HEK293 (cell line): ENCODE measurements around the gene FRMD4A.

Experiments
- CTCF ChIP-seq: fragments of 450-650 bp; formaldehyde crosslinking; IDR thresholded peaks from 2 replicates; pipeline ENCODE4 v1.5.1; 2016; ENCODE audit warnings: missing biosample characterization, missing genetic modification characterization
- PBX3 ChIP-seq: sonication (generic); formaldehyde crosslinking; IDR thresholded peaks from 2 replicates; pipeline ENCODE4 v1.8.1; 2022; ENCODE audit warnings: mild to moderate bottlenecking, moderate library complexity, missing genetic modification reagents
- REST ChIP-seq: fragments of 450-650 bp; formaldehyde crosslinking; IDR thresholded peaks from 2 replicates; pipeline ENCODE4 v1.5.1; 2016; ENCODE audit warnings: missing biosample characterization, missing genetic modification characterization
- ZBTB20 ChIP-seq: fragments of 450-650 bp; formaldehyde crosslinking; IDR thresholded peaks from 2 replicates; pipeline ENCODE4 v1.5.1; 2016; ENCODE audit warnings: missing biosample characterization, missing genetic modification characterization
- ZNF121 ChIP-seq: fragments of 450-650 bp; formaldehyde crosslinking; IDR thresholded peaks from 2 replicates; pipeline ENCODE4 v1.5.1; 2016; ENCODE audit warnings: missing biosample characterization, missing genetic modification characterization
- ZNF24 ChIP-seq: fragments of 450-650 bp; formaldehyde crosslinking; IDR thresholded peaks from 2 replicates; pipeline ENCODE4 v1.5.1; 2016; ENCODE audit warnings: missing biosample characterization, missing genetic modification characterization
- ZNF274 ChIP-seq, 2 experiments: fragments of 200-500 bp in 1 of 2; fragments of 450-650 bp in 1 of 2; sonication (Bioruptor generic) in 1 of 2; formaldehyde crosslinking in 1 of 2; IDR thresholded peaks; 2 replicates each; pipeline versions ENCODE4 v1.5.1 to v1.6.1; 2014 to 2016; ENCODE audit warnings: borderline replicate concordance in 1 of 2, inconsistent platforms in 1 of 2, low read length in 1 of 2, missing biosample characterization in 1 of 2, missing genetic modification characterization in 1 of 2
- ZNF37A ChIP-seq: fragments of 450-650 bp; IDR thresholded peaks from 2 replicates; pipeline ENCODE4 v1.5.1; 2018; ENCODE audit warnings: missing biosample characterization, missing genetic modification characterization
- ZSCAN30 ChIP-seq: fragments of 450-650 bp; IDR thresholded peaks from 2 replicates; pipeline ENCODE4 v1.5.1; 2018; ENCODE audit warnings: missing biosample characterization, mild to moderate bottlenecking, missing genetic modification characterization, moderate library complexity
- TF ChIP-seq, protein P1 (sequence below): fragments of 450-650 bp; formaldehyde crosslinking; IDR thresholded peaks from 2 replicates; pipeline ENCODE4 v1.5.1; 2016; ENCODE audit warnings: missing biosample characterization, missing genetic modification characterization, low read depth

- TF ChIP-seq ZBTB20 (tag by site-specific recombination) = no peak
- TF ChIP-seq CTCF (tag by site-specific recombination) = no peak
- TF ChIP-seq ZNF274 (IDR thresholded peaks at IDR 0.05; ENCODE audit: low read length) = no peak
- no peak for TF ChIP-seq ZNF274 (tag by site-specific recombination; IDR thresholded peaks at IDR 0.05; ENCODE audit: borderline replicate concordance)
- TF ChIP-seq ZNF37A (tag by site-specific recombination) = no peak
- no peak for TF ChIP-seq REST
- TF ChIP-seq ZNF24 (tag by site-specific recombination) = no peak
- TF ChIP-seq PBX3 = no peak
- no peak for TF ChIP-seq ZSCAN30 (tag by site-specific recombination)
- TF ChIP-seq, protein P1, sequence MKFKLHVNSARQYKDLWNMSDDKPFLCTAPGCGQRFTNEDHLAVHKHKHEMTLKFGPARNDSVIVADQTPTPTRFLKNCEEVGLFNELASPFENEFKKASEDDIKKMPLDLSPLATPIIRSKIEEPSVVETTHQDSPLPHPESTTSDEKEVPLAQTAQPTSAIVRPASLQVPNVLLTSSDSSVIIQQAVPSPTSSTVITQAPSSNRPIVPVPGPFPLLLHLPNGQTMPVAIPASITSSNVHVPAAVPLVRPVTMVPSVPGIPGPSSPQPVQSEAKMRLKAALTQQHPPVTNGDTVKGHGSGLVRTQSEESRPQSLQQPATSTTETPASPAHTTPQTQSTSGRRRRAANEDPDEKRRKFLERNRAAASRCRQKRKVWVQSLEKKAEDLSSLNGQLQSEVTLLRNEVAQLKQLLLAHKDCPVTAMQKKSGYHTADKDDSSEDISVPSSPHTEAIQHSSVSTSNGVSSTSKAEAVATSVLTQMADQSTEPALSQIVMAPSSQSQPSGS = no peak
- no peak for TF ChIP-seq ZNF121 (tag by site-specific recombination)
These were observed 30.2 kb upstream of the FRMD4A start for GRCh38 chr10:14360961-14361360.
